IMR-90 (cell line): ENCODE measurements around the gene IL17RE. TPM values are rescaled to one million over a fixed set of nuclear protein-coding genes. Genes with fewer than 3 reads are reported as not detected.
"Not testable (repeated sequence)": the region's sequence is repeated elsewhere in the genome, so short reads cannot be mapped to it uniquely, and the experiment has no call there.

Source experiments
- ATAC-seq: fragments of 200-7000 bp; cut with Tn5 transposase; 2 replicates; pipeline ENCODE4 v1.9.1; 2020; ENCODE audit warnings: low read depth, mild to moderate bottlenecking, moderate library complexity
- BruUV-seq: library from RNA; stranded (reverse); fragments of 400-500 nt; replicated peaks from 2 replicates; lab custom pipeline; 2021; lab: Mats Ljungman, UMichigan
- CTCF ChIA-PET: fragments of 300-600 bp; formaldehyde crosslinking; extraction: SDS; loops from one replicate; lab custom pipeline; 2021; ENCODE audit warnings: antibody characterized with exemption; lab: Yijun Ruan, JAX
- POLR2A ChIA-PET: fragments of 300-600 bp; sonication (Branson Sonifier 250); formaldehyde crosslinking; loops from one replicate; lab custom pipeline; 2022; ENCODE audit warnings: antibody characterized with exemption; ENCODE audit not compliant: unreplicated experiment; lab: Charles Lee
- DNase-seq: peaks from one replicate; pipeline ENCODE4 v3.0.0; 2013
- H2AFZ ChIP-seq: replicated peaks from 2 replicates; pipeline ENCODE3; 2013; ENCODE audit warnings: low read length, mild to moderate bottlenecking; ENCODE audit not compliant: poor library complexity
- H2AK5ac ChIP-seq: 2 replicates; pipeline ENCODE4 v1.6.1; 2013; ENCODE audit warnings: low read depth, low read length, inconsistent platforms
- H2AK9ac ChIP-seq: replicated peaks from 2 replicates; pipeline ENCODE3; 2013; ENCODE audit warnings: mild to moderate bottlenecking, low read depth, low read length, moderate library complexity; ENCODE audit not compliant: poor library complexity
- H2BK120ac ChIP-seq: 2 replicates; pipeline ENCODE4 v1.6.1; 2013; ENCODE audit warnings: low read depth, low read length, inconsistent platforms
- H2BK15ac ChIP-seq: 3 replicates; pipeline ENCODE4 v1.6.1; 2013; ENCODE audit warnings: low read depth, low read length, inconsistent platforms
- H2BK20ac ChIP-seq: 2 replicates; pipeline ENCODE4 v1.6.1; 2013; ENCODE audit warnings: low read depth, mild to moderate bottlenecking, inconsistent platforms, low read length, moderate library complexity
- H2BK5ac ChIP-seq: 2 replicates; pipeline ENCODE4 v1.6.1; 2013; ENCODE audit warnings: mild to moderate bottlenecking, low read depth, low read length, inconsistent platforms; ENCODE audit not compliant: poor library complexity, severe bottlenecking
- H3K14ac ChIP-seq: replicated peaks from 2 replicates; pipeline ENCODE4 v1.6.1; 2013; ENCODE audit warnings: low read depth, low read length, inconsistent platforms
- H3K18ac ChIP-seq: 2 replicates; pipeline ENCODE4 v1.6.1; 2013; ENCODE audit warnings: low read depth, low read length, control low read depth
- H3K23ac ChIP-seq: 2 replicates; pipeline ENCODE4 v1.6.1; 2013; ENCODE audit warnings: low read depth, low read length, inconsistent platforms
- H3K27ac ChIP-seq: 2 replicates; pipeline ENCODE4 v1.5.1; 2013; ENCODE audit warnings: mild to moderate bottlenecking, control low read depth, low read length; ENCODE audit not compliant: insufficient read depth
- H3K27me3 ChIP-seq: 2 replicates; pipeline ENCODE4 v1.6.1; 2013; ENCODE audit warnings: low read length; ENCODE audit not compliant: control insufficient read depth, insufficient read depth
- H3K36me3 ChIP-seq: 2 replicates; pipeline ENCODE4 v1.6.1; 2013; ENCODE audit warnings: low read length, mixed read lengths; ENCODE audit not compliant: control insufficient read depth, insufficient read depth
- H3K4ac ChIP-seq: 2 replicates; pipeline ENCODE4 v1.6.1; 2013; ENCODE audit warnings: low read depth, low read length, inconsistent platforms
- H3K4me1 ChIP-seq: 2 replicates; pipeline ENCODE4 v1.6.1; 2013; ENCODE audit warnings: low read length, mixed read lengths; ENCODE audit not compliant: control insufficient read depth, insufficient read depth
- H3K4me2 ChIP-seq: 2 replicates; pipeline ENCODE4 v1.6.1; 2013; ENCODE audit warnings: low read depth, mild to moderate bottlenecking, control low read depth, low read length, moderate library complexity
- H3K4me3 ChIP-seq: 2 replicates; pipeline ENCODE4 v1.5.1; 2013; ENCODE audit warnings: low read depth, mild to moderate bottlenecking, control low read depth, low read length, moderate library complexity; ENCODE audit not compliant: insufficient read depth
- H3K56ac ChIP-seq: 2 replicates; pipeline ENCODE4 v1.6.1; 2013; ENCODE audit warnings: low read length, inconsistent platforms; ENCODE audit not compliant: insufficient read depth; ENCODE audit errors: extremely low read depth
- H3K79me1 ChIP-seq, 2 experiments: 2 replicates each; pipeline ENCODE4 v1.6.1; 2013; ENCODE audit warnings: low read length in 2 of 2, inconsistent platforms in 1 of 2, low read depth in 1 of 2
- H3K9ac ChIP-seq: 2 replicates; pipeline ENCODE4 v1.6.1; 2013; ENCODE audit warnings: low read depth, low read length, control low read depth
- H3K9me1 ChIP-seq: 2 replicates; pipeline ENCODE4 v1.6.1; 2013; ENCODE audit warnings: low read length, inconsistent platforms; ENCODE audit not compliant: insufficient read depth
- H3K9me3 ChIP-seq: 2 replicates; pipeline ENCODE4 v1.6.1; 2013; ENCODE audit warnings: low read length; ENCODE audit not compliant: control insufficient read depth, insufficient read depth
- H4K20me1 ChIP-seq: 2 replicates; pipeline ENCODE4 v1.6.1; 2013; ENCODE audit warnings: low read length, inconsistent platforms; ENCODE audit not compliant: insufficient read depth
- H4K5ac ChIP-seq: 2 replicates; pipeline ENCODE4 v1.6.1; 2013; ENCODE audit warnings: mild to moderate bottlenecking, low read depth, low read length, control low read depth
- H4K8ac ChIP-seq, 2 experiments: 2 replicates each; pipeline ENCODE4 v1.6.1; 2013; ENCODE audit warnings: low read depth in 2 of 2, low read length in 2 of 2, control low read depth in 1 of 2, inconsistent platforms in 1 of 2
- H4K91ac ChIP-seq: 2 replicates; pipeline ENCODE4 v1.6.1; 2013; ENCODE audit warnings: low read depth, low read length, inconsistent platforms; ENCODE audit not compliant: insufficient read depth
- WGBS, 2 experiments: methylation state at CpG; one replicate each; pipeline versions ENCODE4 v1.1.5 to v1.1.7; 2013; ENCODE audit warnings: missing lambda C conversion rate in 2 of 2; ENCODE audit not compliant: insufficient read length in 1 of 2; ENCODE audit errors: extremely low coverage in 2 of 2; 5-methylcytosine and 5-hydroxymethylcytosine counted together
- dilution Hi-C: fragments of 300-500 bp; cut with HindIII; formaldehyde crosslinking; loops from one replicate; pipeline ENCODE4 v1.14.3; 2018; ENCODE audit warnings: low sequenced_read_pairs; ENCODE audit not compliant: unreplicated experiment
- in situ Hi-C: fragments of 300-500 bp; cut with MboI; formaldehyde crosslinking; loops from 3 replicates; pipeline ENCODE4 v1.14.3; 2019; ENCODE audit warnings: low sequenced_read_pairs, inconsistent platforms, mixed read lengths
- intact Hi-C: fragments of 100-400 bp; cut with micrococcal nuclease; formaldehyde crosslinking; loops from 2 replicates; pipeline ENCODE4 v1.10.0; 2022
- polyA plus RNA-seq, 3 experiments: library from polyadenylated mRNA; depleted of rRNA; stranded (reverse); fragments of >200 nt; gene quantifications; 2 replicates each; pipeline ENCODE4 v1.2.3, GENCODE V29; 2012; ENCODE audit warnings: low replicate concordance in 1 of 3
- total RNA-seq: library from RNA; depleted of rRNA; stranded (reverse); fragments of >200 nt; gene quantifications from 2 replicates; pipeline ENCODE4 v1.2.3, GENCODE V29; 2012

The IL17RE gene
- total and polyA plus RNA-seq, 2 of the 4 experiments (the other 2 are of a cell fraction), result 0.90 to 7.2 TPM

- intact Hi-C loops, result not testable (repeated sequence)
Measured at GRCh38 chr3:9854291-9854940, 48.2 kb upstream of the IL17RE start.

More at GRCh38 chr3:9854291-9854940, 48.2 kb upstream of the IL17RE start:
- H3K4me2 ChIP-seq, H3K18ac ChIP-seq, H4K5ac ChIP-seq, H3K27ac ChIP-seq, H2BK15ac ChIP-seq, H3K27me3 ChIP-seq, in situ Hi-C loops, H3K9me1 ChIP-seq, H3K14ac ChIP-seq, H4K8ac ChIP-seq, dilution Hi-C loops, H3K4me1 ChIP-seq, H2AK5ac ChIP-seq, H3K23ac ChIP-seq, H3K4ac ChIP-seq, DNase-seq, BruUV-seq, H3K9me3 ChIP-seq, H2BK5ac ChIP-seq, ATAC-seq, H2BK20ac ChIP-seq, H2AK9ac ChIP-seq, H4K91ac ChIP-seq, H4K20me1 ChIP-seq, H3K79me1 ChIP-seq, H2BK120ac ChIP-seq, H3K4me3 ChIP-seq, H3K36me3 ChIP-seq, H3K56ac ChIP-seq, POLR2A ChIA-PET, H2AFZ ChIP-seq, H3K9ac ChIP-seq: not testable (repeated sequence)
- no CpG with 5 or more reads among the region's 11 CpGs for WGBS, 2 experiments
- CTCF ChIA-PET, result interaction anchor here (1.1 kb wide), 1 partner anchor 11 kb away, joined by 3 read pairs; the partner anchor contains the start of gene RPUSD3
